Neural progenitor cell (in vitro differentiated cells): ENCODE data around the gene SPDYE5.

Experiments
- EZH2 ChIP-seq: fragments of 200-600 bp; sonication (generic); IDR thresholded peaks from 2 replicates; pipeline ENCODE4 v1.6.1; 2017; ENCODE audit warnings: antibody characterized with exemption, mild to moderate bottlenecking, moderate library complexity
- EZH2phosphoT487 ChIP-seq: fragments of 200-600 bp; sonication (generic); IDR thresholded peaks from 2 replicates; pipeline ENCODE4 v1.6.1; 2017; ENCODE audit warnings: antibody characterized with exemption
- TF ChIP-seq, protein P1 (sequence below): fragments of 200-600 bp; sonication (generic); IDR thresholded peaks from 2 replicates; pipeline ENCODE4 v1.5.1; 2017; ENCODE audit warnings: antibody characterized with exemption, mild to moderate bottlenecking

DNA sequence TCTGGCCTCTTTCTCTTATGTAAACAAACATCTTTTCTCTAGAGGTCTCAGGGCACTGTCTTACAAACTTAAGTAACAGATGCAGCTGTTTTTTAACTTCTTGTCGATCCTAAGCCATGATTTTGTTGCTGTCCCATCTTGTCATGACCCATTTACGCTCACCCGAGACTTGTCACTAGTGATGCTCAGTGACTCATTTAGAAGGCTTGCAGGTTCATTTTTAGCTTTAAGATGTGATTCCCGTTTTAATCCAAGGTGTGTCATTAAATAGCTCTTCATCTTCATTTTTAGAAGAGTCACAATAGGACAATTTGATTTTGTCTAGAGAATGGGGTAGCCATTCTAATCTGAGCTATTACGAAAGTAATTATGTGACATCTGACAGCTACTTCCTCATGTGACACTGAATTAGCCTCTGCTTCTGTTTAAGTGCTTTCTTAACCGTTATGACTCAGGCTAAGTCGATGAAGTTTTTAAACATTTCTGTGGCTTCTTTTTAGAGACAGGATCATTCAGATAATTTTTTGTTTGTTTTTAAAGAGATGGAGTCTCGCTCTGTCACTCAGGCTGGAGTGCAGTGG, 42.7 kb downstream of the SPDYE5 start:
- TF ChIP-seq, protein P1, sequence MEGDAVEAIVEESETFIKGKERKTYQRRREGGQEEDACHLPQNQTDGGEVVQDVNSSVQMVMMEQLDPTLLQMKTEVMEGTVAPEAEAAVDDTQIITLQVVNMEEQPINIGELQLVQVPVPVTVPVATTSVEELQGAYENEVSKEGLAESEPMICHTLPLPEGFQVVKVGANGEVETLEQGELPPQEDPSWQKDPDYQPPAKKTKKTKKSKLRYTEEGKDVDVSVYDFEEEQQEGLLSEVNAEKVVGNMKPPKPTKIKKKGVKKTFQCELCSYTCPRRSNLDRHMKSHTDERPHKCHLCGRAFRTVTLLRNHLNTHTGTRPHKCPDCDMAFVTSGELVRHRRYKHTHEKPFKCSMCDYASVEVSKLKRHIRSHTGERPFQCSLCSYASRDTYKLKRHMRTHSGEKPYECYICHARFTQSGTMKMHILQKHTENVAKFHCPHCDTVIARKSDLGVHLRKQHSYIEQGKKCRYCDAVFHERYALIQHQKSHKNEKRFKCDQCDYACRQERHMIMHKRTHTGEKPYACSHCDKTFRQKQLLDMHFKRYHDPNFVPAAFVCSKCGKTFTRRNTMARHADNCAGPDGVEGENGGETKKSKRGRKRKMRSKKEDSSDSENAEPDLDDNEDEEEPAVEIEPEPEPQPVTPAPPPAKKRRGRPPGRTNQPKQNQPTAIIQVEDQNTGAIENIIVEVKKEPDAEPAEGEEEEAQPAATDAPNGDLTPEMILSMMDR: no peak
- no peak for TF ChIP-seq EZH2
- no peak for TF ChIP-seq EZH2phosphoT487
